Activated naive CD8-positive, alpha-beta T cell treated with anti-CD3 and anti-CD28 coated beads, Interleukin-2, amount 50 U/mL, for 16 hours (primary cell): ENCODE measurements around the gene CFAP73.

Experiments used
- DNase-seq: peaks from one replicate; pipeline ENCODE4 v3.0.0-alpha.2; 2020; ENCODE audit warnings: low read depth, low spot score

Gene CFAP73

GRCh38 chr12:113142173-113142885 is 7.2 kb upstream of the CFAP73 start:
- DNase-seq: no peak

DNA sequence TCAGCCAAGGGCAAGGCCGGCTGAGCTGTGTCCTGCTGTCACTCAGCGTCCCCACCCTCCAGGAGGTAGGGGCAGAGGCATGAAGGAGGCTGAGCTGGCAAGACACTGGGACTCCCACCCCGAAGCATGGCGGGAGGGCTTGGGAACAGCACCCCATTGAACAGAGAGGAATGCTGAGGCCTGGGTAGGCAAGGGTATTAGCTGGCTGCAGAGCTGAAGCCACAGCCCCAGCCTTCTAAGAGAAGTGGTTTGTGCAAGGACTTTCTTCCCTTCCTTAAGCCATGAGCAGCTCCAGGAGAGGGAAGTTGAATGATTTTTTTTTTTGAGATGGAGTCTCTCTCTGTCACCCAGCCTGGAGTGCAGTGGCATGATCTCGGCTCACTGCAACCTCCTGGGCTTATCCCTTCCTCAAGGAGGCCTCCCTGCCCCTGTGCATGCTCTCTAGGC is 6.6 kb upstream of the CFAP73 start:
- DNase-seq: no peak

DNA sequence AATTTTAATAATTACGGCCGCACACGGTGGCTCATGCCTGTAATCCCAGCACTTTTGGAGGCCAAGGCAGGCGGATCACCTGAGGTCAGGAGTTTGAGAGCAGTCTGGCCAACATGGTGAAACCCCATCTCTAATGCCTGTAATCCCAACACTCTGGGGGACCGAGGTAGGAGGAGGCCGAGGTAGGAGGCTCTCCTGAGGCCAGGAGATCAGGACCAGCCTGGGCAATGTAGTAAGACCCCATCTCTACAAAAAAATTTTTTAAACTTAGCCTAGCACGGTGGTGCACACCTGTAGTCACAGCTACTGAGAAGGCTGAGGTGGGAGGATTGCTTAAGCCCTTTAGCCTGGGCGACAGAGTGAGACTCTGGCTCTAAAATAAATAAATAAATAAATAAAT is 5.6 kb upstream of the CFAP73 start:
- no peak for DNase-seq

DNA sequence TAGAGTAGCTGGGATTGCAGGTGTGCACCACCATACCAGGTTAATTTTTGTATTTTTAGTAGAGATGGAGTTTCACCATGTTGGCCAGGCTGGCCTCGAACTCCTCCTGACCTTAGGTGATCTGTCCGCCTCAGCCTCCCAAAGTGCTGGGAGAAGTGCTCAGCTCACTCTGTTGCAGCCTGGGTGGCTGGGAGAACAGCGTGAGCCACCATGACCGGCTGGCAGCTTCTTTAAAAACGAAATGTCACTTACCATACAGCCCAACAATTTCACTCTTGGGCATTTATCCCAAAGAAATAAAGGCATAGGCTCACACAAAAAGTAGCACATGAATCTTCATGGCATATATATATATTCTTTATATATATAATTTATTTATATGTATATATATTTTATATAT is 4.7 kb upstream of the CFAP73 start:
- DNase-seq: no peak

DNA sequence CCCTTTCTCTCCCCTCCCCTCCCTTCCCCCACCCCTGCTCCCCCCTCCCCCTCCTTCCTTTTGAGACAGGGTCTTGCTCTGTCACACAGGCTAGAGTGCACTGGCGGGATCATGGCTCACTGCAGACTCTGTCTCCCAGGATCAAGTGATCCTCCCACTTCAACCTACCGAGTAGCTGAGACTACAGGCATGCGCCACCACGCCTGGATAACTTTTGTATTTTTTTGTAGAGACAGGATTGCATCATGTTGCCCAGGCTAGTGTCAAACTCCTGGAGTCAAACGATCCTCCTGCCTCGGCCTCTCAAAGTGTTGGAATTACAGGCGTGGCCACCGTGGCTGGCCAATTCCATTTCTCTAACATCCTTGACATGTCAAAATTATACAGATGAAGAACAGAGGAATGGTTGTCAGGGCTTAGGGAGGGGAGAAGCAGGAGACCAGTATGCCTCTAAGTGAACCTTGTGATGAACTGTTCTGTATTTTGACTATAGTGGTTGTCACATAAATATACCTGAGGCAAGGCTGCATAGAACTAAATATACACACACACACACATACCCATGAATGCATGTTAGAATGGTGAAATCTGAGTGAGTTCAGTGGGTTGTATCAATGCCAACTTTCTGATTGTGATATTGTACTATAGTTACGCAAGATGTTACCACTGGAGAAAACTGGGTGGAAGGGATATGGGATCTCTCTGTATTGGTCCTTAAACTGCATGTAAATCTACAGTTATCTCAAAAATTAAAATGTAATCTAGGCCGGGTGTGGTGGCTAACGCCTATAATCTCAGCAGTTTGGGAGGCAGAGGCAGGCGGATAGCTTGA is 3.6 kb upstream of the CFAP73 start:
- no peak for DNase-seq

DNA sequence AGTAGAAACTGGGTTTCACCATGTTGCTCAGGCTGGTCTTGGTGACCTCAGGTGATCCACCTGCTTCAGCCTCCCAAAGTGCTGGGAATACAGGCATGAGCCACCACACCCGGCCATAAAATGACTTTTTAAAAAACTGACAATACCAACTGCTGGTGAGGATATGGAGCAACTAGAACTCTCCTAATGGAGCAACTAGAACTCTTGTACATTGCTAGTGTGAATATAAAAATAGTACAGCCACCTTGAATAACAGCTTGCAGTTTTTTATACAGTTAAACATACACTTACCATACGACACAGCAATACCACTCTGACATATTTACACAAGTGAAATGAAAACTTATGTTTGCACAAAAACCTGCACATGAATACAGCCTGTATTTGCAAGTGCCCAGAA is 2.5 kb upstream of the CFAP73 start:
- no peak for DNase-seq

DNA sequence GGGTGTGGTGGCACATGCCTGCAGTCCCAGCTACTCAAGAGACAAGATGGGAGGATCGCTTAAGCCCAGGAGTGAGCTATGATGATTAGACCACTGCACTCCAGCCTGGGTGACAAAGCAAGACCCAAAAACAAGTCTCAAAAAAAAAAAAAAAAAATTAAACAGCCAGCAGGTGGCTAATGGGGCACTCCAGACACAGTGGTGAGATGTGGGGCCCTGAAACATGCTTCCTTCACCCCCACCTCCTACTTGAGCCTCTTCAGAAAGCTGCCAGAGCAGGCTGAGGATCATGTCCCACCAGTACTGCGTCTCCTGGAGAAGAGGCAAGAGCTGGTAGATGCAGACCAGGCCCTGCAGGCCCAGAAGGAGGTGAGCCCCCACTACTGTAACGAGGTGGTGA is 2.1 kb downstream of the CFAP73 start:
- DNase-seq: no peak

GRCh38 chr12:113152196-113152834 is 2.8 kb downstream of the CFAP73 start:
- no peak for DNase-seq

DNA sequence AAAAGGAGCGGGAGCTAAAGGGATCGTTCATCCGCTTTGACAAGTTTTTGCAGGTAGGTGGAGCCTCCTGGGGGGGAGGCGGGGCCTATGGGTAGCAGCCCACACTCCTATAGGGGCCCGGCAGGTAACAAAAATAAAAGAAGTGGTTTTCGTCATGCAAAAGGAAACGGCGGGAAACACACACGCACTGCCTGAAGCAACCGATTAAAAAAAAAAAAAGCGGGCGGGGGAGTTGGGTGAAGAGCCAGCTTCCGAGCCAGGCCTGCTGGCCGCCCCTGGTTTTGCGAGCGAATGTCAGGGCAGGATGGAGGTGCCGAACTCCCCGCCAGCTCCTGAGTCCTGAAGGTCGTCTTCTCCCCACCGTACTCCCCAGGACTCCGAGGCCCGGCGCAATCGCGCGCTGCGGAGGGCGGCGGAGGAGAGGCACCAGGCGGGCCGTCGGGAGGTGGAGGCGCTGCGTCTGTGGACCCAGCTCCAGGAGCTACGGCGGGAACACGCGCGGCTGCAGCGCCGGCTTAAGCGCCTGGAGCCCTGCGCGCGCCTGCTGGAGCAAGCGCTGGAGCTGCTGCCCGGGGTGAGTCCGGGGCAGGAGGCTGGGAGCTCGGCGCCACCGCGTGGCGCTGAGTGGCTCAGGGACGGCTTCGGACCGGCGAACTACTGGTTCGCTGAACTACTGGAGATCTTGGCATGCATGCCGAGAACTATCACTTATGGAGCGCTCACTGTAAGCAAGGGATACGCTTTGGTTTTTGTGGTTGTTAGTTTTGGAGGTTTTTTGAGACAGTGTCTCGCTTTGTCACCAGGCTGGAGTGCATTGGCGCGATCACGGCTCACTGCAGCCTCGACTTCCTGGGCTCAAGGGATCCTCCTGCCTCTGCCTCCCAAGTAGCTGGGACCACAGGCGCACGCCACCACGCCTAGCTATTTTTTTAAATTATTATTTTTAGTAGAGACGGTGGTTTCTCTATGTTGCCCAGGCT is 3.6 kb downstream of the CFAP73 start:
- DNase-seq: peak; percentile 23

GRCh38 chr12:113154351-113154973 is 4.9 kb downstream of the CFAP73 start:
- DNase-seq: no peak

- DNase-seq: no peak
These were observed 5.5 kb downstream of the CFAP73 start for GRCh38 chr12:113155060-113155459.

GRCh38 chr12:113155646-113156045 is 6.1 kb downstream of the CFAP73 start:
- DNase-seq: no peak

- no peak for DNase-seq
These were observed 7.8 kb downstream of the CFAP73 start for GRCh38 chr12:113157218-113157859.

DNA sequence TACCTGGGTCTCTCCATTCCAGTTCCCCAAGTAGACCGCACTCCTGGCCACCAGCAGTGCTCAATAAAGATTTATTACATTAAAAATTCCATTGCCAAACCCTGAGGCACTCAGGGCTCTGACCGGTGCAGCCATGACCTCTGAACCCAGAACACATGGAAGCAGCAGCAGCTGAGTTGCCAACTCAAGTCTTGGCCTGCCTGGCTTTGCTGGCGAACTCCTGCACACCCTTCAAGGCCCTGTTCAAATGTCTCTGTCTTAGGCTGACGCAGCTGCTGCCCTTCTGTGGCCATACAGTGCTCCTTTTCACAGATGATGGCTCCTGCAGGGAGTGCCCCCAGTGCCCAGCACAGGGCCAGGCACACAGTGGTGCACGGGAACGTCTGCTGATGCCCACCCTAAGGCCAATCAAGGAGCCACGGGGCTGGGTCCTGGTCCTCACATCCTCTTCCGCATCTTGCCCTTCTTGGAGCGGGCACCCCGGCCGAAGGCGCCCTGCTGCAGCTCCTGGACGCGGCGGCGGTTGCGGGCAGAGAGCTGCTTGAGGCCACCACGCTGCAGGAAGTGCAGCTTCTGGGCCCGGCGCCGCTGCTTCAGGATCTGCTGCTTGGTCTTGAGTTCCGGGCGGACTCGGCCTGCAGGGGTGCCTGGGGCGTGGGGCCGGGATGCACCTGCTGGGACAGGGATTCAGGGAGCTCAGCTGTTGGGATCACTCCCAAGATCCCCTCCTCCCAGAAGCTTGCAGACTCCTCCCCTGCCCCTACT is 9.1 kb downstream of the CFAP73 start:
- no peak for DNase-seq

GRCh38 chr12:113159937-113160336 is 10.4 kb downstream of the CFAP73 start:
- DNase-seq: no peak

DNA sequence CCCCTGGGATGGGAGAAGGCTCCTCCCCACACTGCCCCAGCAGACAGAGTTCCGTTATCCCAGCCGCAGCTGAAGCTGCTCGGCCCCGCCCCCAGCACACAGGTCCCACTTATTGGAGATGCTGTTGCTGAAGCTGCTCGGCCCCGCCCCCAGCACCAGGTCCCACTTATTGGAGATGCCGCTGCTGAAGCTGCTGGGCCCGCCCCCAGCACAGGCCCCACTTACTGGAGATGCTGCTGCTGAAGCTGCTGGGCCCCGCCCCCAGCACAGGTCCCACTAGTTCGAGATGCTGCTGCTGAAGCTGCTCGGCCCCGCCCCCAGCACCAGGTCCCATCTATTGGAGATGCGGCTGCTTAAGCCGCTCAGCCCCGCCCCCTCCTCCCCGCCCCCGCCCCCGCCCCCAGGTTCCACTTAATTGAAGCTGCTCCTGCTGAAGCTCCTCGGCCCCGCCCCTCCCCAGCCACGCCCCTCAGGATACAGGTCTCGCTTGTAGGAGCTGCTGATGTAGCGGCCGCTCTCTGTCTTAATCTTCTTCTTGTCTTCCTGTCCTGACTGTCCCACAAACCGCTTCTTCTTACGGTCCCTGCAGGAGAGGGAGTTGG is 12.0 kb downstream of the CFAP73 start:
- DNase-seq: no peak

DNA sequence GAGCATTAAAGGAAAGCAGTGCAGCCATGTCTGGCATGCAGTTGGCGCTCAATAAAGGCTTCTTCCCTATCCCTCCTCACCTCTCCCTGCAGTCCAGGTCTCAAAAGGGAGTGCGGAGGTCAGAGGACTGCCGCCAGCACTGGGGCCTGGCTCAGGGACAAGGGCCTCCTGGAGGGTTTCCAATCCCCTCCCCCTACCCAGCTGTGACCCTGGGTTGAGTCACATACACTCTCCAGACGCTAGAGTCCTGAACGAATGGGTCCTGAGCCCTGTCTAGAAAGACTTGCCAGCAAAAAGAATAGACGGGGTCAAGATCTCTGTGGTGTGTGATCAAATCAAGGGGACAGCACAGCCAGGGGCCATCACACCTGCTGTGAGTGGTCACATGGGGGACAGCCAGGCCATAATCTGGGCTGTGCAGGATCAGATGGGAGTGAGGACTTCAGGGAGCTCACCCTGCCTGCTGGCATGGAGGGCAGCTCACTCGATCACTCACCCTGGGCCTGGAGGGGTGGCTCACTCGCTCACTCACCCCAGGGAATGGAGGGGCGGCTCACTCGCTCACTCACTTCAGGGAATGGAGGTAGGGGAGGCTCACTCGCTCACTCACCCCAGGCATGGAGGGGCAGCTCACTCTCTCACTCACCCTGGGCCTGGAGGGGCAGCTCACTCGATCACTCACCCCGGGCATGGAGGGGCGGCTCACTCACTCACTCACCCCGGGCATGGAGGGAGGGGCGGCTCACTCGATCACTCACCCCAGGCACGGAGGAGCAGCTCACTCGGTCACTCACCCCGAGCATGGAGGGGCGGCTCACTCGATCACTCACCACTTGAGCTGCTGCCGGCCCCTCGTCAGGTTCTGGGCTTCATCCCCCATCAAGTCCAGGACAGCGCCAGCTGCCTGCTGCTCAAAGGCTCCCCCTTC is 12.8 kb downstream of the CFAP73 start:
- DNase-seq: no peak

- DNase-seq: no peak
These were observed 13.5 kb downstream of the CFAP73 start for GRCh38 chr12:113163030-113163360.
